ENCODE measurements around the gene MUCL3.
"Not testable (repeated sequence)": the region's sequence is repeated elsewhere in the genome, so short reads cannot be mapped to it uniquely, and the experiment has no call there.

The MUCL3 gene

GRCh38 chr6:30947231-30947630, 6.5 kb downstream of the MUCL3 start:
- no peak for DNase-seq

GRCh38 chr6:30948811-30949210, 8.0 kb downstream of the MUCL3 start:
- no peak for DNase-seq

GRCh38 chr6:30951907-30952469, 11.2 kb downstream of the MUCL3 start:
- no peak for DNase-seq

DNA sequence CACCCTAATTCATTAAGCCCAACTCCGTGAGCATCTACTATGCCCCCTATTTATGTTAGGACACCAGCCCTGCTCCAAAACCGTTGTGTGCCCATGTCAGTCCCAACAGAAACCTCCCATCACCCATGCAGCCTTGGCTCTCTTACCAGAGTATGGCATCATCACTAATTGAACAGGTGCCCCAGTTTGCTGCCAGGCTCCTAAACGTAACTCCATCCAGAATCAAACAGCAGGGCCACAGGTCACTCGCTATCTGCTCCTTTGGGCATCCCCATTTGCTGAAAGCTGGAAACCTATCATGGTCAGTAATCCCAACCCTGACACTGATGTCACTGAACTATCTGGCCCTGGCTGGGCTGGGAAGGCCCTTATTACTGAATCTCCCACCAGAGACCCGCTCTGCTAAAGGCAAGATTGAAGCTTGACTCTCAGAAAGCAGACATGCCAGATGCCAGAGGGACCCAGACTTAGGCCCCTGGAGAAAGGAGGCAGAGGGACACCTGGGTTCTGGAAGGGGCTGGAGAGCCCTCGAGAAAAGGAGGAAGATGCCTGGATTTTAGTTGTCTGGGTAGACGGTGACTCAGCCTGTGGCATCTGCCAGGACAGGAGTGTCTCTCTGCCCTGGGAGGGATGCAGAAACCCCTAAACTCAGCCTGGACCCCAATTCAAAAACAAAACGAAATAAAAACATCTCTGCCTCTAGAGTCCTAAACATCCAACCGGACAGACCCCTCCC, 14.0 kb downstream of the MUCL3 start:
- no peak for DNase-seq

GRCh38 chr6:30955367-30956042, 14.7 kb downstream of the MUCL3 start:
- DNase-seq: no peak

GRCh38 chr6:30957716-30958115, 16.9 kb downstream of the MUCL3 start:
- no peak for DNase-seq

- no peak for DNase-seq
Measured at GRCh38 chr6:30960907-30961673, 20.3 kb downstream of the MUCL3 start.

DNA sequence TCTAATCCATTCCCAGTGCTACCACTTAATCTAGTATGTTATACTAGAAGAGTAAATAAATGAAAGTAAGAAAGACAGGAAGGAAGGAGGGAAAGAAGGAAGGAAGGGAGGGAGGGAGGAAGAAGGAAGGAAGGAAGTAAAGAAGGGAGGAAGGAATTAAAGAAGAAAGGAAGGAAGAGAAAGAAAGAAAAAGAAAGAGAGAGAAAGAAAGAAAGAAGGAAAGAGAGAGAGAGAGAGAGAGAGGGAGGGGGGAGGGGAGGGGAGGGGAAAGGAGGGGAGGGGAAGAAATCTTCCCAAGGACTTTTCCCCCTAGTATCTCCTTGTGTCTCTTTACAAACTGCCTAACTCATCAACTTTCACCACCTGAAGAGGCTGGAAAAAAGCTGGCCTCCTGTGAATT, 21.9 kb downstream of the MUCL3 start:
- DNase-seq: no peak

DNA sequence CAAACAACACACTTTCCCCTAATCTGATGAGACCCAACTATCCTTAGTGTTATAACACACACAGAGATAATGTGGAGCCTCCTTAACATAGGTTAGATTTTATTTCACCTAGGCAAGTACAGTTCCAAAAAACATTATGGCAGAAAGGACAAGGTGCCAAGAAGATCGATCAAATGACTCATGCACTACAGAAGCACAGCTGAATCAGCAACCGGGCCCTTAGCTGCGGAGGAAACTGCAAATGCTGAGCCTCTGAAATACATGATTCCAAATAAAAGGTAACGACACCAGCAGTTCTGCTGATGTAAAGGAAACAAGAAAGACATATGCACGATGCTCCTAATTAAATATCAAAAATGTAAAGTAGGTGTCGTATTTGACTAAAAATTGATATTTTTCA, 22.9 kb downstream of the MUCL3 start:
- no peak for DNase-seq

- no peak for DNase-seq
Measured at GRCh38 chr6:30964075-30964474, 23.3 kb downstream of the MUCL3 start.

- no peak for DNase-seq
Measured at GRCh38 chr6:30965140-30965601, 24.4 kb downstream of the MUCL3 start.

- no peak for DNase-seq
Measured at GRCh38 chr6:30966154-30966553, 25.4 kb downstream of the MUCL3 start.

DNA sequence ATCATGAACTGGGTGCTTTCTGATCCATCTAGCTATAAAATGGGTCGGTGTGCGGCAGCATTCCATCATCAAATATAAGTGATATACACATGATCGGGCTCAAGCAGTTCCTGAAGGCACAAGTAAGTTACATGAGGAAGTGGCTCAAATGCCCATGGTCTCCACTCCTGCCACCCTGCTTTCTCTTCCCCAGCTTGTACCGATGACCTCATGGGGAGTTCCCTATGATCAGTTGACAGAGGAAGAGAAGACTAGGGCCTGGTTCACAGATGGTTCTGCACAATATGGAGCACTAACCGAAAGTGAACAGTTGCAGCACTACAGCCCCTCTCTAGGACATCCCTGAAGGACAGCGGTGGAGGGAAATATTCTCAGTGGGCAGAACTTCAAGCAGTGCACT, 28.4 kb downstream of the MUCL3 start:
- DNase-seq: not testable (repeated sequence)

- DNase-seq: no peak
Measured at GRCh38 chr6:30970946-30971345, 30.2 kb downstream of the MUCL3 start.

GRCh38 chr6:30972816-30973215, 32.0 kb downstream of the MUCL3 start:
- DNase-seq: no peak

GRCh38 chr6:30974490-30975252, 33.9 kb downstream of the MUCL3 start:
- DNase-seq: no peak

DNA sequence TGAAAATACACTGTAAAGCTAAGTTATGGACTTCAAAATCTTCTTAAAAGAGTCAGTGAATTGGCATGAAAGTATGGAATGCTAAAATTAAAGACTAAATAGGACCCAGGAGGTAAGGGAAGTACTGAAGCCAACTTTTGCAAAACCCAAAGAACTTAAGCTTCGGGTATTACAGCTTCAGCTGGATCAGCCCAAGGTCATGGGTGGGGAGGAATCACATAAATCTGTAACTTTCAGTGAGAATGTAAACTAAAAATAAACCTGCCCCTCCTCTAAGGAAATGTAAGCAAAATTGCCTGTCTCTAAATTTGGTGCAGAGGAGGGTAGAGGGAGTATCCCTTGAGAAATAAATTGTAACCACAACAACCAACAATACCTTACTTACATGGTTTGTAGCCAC, 38.4 kb downstream of the MUCL3 start:
- no peak for DNase-seq

DNA sequence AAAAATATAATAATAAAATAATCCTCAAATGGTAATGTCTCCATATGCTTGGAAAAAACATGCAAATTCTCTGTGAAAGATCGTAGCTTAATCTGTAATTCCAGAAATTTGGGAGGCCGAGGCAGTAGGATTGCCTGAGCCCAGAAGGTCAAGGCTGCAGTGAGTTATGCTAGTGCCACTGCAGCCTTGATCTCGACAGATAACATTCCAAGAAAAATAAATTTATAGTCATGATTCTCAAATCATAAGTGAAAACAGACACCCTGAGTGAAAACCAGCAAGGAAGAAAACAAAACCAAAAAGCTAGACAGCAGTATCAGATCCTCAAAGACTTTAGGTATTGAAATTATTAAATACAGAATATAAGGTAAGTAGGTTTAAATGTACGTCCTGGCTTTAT, 38.9 kb downstream of the MUCL3 start:
- DNase-seq: no peak

DNA sequence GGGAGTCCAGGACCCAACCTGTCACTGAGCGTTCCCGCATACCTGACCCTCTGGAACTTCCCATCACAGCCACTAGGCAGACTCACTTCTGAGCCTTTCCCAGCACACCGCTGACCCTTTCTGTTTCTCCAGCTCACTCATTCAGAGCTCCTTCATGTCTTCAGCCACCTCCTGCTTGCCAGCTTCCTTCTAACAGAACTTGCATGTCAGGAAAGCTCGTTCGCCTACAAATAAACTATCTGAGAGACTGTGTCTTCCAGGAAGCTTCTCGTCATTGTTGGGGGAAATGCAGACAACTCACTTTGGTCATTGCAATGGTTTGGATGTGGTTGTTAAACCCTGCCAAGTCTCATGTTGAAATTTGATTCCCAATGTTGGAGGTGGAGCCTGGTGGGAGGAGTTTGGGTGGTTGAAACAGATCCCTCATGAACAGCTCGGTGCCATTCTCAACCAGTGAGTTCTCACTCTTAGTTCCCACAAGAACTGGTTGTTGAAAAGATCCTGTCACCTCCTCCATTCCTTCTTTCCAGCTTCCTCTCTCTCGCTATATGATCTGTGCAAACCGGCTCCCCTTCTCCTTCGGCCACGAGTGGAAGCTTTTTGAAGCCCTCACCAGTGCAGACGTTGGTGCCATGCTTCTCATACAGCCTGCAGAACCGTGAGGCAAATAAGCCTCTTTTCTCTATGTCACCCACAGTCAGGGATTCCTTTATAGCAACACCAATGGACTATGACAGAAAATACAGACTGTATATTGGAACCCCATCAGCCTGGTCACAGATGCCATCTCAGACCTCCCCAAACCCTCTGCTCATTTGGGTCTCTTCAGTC, 41.4 kb downstream of the MUCL3 start:
- no peak for DNase-seq

DNA sequence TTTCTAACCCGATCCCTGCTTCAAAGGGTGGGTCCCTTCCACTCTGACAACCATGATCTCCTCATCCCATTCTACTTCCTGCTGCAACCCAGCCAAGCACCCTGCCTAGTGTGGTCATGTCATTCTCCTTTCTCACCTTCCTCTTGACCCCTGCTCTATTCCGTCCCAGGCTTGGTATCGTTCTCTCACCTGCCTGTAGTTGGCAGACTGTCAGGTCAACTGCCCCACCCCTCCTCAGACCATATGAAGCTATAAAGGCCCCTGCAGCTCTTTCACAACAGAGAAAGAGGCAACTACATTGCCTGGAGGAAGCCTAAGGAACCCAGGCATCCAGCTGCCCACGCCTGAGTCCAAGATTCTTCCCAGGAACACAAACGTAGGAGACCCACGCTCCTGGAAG, 42.7 kb downstream of the MUCL3 start, which contains the start of gene MUC21:
Gene MUC21 (plus strand): TSS at position 280 of the 400 bp plus-strand sequence. CDS start 241 bp downstream, outside the sequence.
- DNase-seq: no peak

- no peak for DNase-seq
Measured at GRCh38 chr6:30985490-30985889, 44.7 kb downstream of the MUCL3 start.

- DNase-seq: no peak
Measured at GRCh38 chr6:30987304-30987703, 46.5 kb downstream of the MUCL3 start.
